ENCODE measurements around the gene AKT1S1.

DNA sequence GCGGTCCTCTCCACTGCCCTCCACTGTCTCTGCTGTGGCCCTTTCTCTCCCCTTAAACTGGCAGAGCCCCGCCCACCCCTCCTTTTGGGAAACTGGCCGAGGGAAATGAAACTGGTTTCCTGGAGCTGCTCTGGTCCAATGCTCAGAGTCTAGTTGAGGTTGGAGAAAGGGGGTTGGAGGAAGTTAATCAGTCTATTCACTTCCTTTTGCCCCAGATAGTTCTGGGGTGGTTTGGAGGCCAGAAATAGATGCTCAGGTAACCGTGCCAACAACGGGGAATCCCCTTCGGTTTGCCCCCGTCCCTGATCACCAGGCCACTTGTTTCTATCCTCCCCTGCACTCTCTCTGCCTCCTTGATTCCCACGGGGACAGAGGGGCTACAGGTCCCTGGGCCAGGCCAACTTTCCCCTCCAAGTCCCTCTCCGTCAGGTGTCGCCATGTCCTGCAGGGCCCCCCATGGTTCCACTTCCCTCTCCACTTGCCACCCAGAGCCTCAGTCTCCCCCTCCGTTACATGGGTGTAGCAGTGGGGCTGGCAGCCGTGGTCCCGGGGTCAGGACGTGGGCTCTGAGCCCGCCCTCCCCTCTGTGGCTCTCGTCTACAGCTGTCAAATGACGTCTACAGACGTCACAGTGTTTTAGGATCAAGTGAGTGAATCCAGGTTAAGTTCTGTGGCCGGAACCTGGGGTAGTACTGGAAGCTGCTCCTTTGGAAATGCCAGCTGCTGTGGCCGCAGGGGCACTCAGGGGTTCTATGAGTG, 19.9 kb upstream of the AKT1S1 start, which contains the start of gene IL4I1:
- TF ChIP-seq GATA3 (IDR thresholded peaks at IDR 0.05; ENCODE audit: low read depth, low read length), result no peak
- no peak for TF ChIP-seq GATA2 (IDR thresholded peaks at IDR 0.05; ENCODE audit: low read depth, low read length)
